ENCODE results near the gene ESF1.
"Not testable (repeated sequence)": the region's sequence is repeated elsewhere in the genome, so short reads cannot be mapped to it uniquely, and the experiment has no call there.

Gene ESF1

DNA sequence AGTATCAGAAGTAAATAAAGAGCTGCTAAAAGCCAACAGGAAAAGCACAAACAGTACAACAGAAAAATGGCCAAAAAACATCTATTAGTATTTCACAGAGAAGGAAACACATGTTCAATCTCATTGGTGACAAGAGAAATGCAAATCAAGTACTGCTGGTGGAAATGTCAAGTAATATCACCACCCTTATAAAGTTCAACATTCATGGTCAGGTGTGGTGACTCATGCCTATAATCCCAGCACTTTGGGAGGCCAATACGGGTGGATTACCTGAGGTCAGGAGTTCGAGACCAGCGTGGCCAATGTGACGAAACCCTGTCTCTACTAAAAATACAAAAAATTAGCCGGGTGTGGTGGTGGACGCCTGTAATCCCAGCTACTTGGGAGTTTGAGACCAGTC, 42.8 kb downstream of the ESF1 start:
- DNase-seq (ENCODE audit: extremely low spot score): no peak
- TF ChIP-seq, protein P1, sequence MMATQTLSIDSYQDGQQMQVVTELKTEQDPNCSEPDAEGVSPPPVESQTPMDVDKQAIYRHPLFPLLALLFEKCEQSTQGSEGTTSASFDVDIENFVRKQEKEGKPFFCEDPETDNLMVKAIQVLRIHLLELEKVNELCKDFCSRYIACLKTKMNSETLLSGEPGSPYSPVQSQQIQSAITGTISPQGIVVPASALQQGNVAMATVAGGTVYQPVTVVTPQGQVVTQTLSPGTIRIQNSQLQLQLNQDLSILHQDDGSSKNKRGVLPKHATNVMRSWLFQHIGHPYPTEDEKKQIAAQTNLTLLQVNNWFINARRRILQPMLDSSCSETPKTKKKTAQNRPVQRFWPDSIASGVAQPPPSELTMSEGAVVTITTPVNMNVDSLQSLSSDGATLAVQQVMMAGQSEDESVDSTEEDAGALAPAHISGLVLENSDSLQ (IDR thresholded peaks at IDR 0.05): no peak
- no peak for TF ChIP-seq LEF1 (IDR thresholded peaks at IDR 0.05; ENCODE audit: borderline replicate concordance)
- no peak for TF ChIP-seq SP1 (IDR thresholded peaks at IDR 0.05)
- TF ChIP-seq ZNF384 (IDR thresholded peaks at IDR 0.05): no peak
- no peak for TF ChIP-seq FOXK2 (IDR thresholded peaks at IDR 0.05)
- no peak for TF ChIP-seq CTBP1 (IDR thresholded peaks at IDR 0.05; ENCODE audit: borderline replicate concordance)
- TF ChIP-seq ELF4 (IDR thresholded peaks at IDR 0.05): no peak
- no peak for TF ChIP-seq FOXM1 (IDR thresholded peaks at IDR 0.05; ENCODE audit: borderline replicate concordance)
- no peak for TF ChIP-seq SUZ12 (IDR thresholded peaks at IDR 0.05)
- TF ChIP-seq FOXA1 (IDR thresholded peaks at IDR 0.05): no peak
- no peak for TF ChIP-seq HDGF (IDR thresholded peaks at IDR 0.05; ENCODE audit: borderline replicate concordance)
- no peak for TF ChIP-seq NFRKB (IDR thresholded peaks at IDR 0.05)
- no peak for TF ChIP-seq L3MBTL2 (conservative IDR thresholded peaks at IDR 0.05)
- no peak for TF ChIP-seq TARDBP (IDR thresholded peaks at IDR 0.05)
- TF ChIP-seq BHLHE40 (IDR thresholded peaks at IDR 0.05; ENCODE audit: borderline replicate concordance): no peak
- POLR2A ChIA-PET: no interaction called here
- CTCF ChIA-PET: no interaction called here

DNA sequence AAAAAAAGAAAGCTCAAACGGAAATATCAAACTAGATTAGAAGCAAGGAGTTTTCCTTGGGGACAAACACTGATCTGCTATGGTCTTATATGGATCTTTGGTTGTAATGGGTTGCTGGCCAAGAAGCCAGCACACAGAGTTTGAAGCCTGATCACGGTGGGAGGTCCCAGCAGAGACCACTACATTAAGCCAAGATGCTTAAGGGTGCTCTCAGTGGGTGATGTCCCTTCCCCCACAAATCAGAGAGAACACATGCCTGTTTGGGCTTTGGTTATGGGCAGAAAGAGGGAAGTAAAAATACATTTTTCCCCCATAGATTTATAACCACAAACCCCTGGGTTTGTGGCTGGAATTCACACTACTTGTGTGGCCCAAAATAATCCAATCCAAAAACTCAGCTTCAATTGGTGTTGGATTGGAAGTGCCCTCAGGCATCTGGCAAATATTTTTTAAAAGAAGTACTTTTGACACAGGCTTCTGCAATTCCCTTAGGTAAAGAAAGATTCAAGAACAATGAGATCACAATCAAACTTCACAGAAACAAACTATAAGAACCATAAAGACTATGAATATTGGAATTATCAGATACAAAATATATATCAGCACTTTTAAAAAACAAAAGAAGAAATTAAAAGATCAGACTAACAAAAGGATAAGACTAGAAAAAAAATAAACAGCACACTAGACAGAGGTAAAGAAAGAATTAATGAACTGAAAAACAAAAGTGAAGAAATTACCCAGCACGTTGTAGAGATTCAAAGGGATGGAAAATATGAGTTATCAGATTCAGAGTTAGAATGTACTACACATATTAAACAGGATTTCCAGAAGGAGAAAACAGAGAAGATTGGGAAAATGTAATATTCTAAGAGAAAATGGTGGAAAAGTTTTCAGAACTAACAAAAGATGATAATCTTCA, 44.7 kb downstream of the ESF1 start:
- CTCF ChIA-PET: no interaction called here
- POLR2A ChIA-PET: no interaction called here
- no peak for DNase-seq (ENCODE audit: extremely low spot score)
- no peak for TF ChIP-seq NFRKB (IDR thresholded peaks at IDR 0.05)
- no peak for TF ChIP-seq LEF1 (IDR thresholded peaks at IDR 0.05; ENCODE audit: borderline replicate concordance)
- no peak for TF ChIP-seq ARNT (IDR thresholded peaks at IDR 0.05)
- no peak for TF ChIP-seq SUZ12 (IDR thresholded peaks at IDR 0.05)
- no peak for TF ChIP-seq HDGF (IDR thresholded peaks at IDR 0.05; ENCODE audit: borderline replicate concordance)
- TF ChIP-seq FOXK2 (IDR thresholded peaks at IDR 0.05): no peak

DNA sequence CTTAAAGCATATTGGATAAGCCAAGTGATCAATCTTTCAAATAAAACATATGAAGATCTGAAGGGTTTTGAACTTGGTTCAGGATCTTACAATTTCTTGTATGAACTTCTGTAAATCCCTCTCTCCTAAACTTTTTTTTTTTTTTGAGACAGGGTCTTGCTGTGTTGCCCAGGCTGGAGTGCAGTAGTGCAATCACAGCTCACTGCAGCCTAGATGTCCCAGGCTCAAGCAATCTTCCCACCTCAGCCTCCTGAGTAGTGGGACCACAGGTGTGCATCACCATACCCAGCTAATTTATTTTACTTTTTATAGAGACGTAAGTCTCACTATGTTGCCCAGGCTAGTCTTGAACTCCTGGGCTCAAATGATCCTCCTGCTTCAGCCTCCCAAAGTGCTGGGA, 46.5 kb downstream of the ESF1 start:
- DNase-seq (ENCODE audit: extremely low spot score); POLR2A ChIA-PET; CTCF ChIA-PET: not testable (repeated sequence)

DNA sequence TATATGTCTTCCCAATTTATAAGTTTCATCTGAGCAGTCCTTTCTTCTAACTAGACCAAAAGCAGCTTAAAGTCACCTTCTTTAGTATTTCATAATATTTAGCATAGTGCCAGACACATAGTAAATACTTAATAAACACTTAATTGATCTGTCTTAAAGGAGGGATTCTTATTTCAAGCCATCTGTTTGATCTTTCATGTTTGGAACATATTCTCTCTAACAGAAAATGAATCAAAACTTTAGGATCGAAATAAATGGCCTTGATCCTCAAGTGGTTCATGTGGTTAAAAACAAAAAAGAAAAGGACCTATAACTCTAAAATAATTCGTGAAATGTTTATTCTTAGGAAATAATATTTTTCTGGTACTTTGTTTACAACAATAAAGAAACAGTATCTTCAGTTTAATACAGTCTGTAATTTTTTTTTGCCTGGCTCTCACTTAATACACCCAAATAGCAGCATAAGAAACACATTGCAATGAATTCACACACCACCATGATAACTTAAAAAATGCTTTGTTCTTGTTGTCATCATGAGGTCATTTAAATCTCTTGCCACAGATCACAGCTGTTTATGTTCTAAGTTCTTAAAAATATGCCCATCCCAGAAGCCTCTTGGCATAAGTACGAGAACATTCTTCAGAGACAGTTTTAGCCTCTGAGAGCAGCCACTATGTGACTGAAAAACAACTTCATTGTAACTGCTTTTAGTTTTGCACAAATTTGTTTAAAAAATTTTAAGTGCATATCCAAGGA, 48.1 kb downstream of the ESF1 start:
- POLR2A ChIA-PET: no interaction called here
- TF ChIP-seq FOXK2 (IDR thresholded peaks at IDR 0.05): no peak
- no peak for TF ChIP-seq ZNF384 (IDR thresholded peaks at IDR 0.05)
- TF ChIP-seq SP1 (IDR thresholded peaks at IDR 0.05): no peak
- no peak for TF ChIP-seq FOXA1 (IDR thresholded peaks at IDR 0.05)
- TF ChIP-seq L3MBTL2 (conservative IDR thresholded peaks at IDR 0.05): no peak
- TF ChIP-seq, protein P1 (IDR thresholded peaks at IDR 0.05): no peak
- TF ChIP-seq SUZ12 (IDR thresholded peaks at IDR 0.05): no peak
- no peak for TF ChIP-seq TARDBP (IDR thresholded peaks at IDR 0.05)
- no peak for TF ChIP-seq HDGF (IDR thresholded peaks at IDR 0.05; ENCODE audit: borderline replicate concordance)
- TF ChIP-seq ELF4 (IDR thresholded peaks at IDR 0.05): no peak
- no peak for TF ChIP-seq CTBP1 (IDR thresholded peaks at IDR 0.05; ENCODE audit: borderline replicate concordance)
- CTCF ChIA-PET: interaction anchor here (0.7 kb wide), 1 partner anchor 14 kb away, joined by 3 read pairs; no protein-coding TSS in a partner anchor
- no peak for DNase-seq (ENCODE audit: extremely low spot score)

DNA sequence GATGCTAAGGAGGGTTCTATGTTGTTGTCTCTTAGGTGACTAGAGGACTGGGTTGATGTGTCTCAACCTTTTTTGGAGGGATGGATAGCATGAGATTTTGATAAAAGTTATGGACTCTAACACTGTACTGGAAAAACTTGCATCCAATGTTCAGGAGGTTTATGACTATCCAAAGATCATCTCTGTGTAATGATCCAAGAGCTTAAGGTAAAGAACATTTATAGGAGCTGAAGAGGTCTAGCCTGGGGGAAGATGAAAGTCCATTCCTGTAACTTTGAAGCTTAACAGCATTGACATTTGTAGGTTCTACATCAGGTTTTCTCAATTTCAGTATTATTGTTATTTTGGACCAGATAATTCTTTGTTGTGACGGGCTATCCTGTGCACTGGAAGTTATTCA, 48.9 kb downstream of the ESF1 start:
- ChIA-PET POLR2A (no interaction called here), CTCF (interaction anchor here (0.7 kb wide), 1 partner anchor 15 kb away, joined by 3 read pairs; no protein-coding TSS in a partner anchor)
- TF ChIP-seq HDGF (IDR thresholded peaks at IDR 0.05; ENCODE audit: borderline replicate concordance): no peak
- no peak for DNase-seq (ENCODE audit: extremely low spot score)

DNA sequence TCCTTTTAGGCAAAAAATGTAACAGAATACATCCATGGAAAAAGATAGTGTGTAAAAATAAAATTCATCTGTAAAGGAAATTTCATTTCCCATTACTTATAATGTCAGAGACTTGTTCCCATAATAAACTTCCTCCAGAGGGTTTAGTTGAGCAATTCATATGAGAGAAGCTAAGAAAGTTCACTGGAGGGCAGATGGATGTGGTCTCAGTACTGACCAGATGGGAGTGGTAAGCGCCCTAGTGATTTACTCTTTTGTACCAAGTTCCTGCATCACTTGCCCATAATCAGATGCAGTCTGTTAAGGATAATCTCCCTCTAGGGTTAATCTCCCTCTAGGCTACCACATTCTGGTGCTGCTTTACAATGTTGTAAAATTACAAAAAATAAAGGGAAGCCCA, 61.7 kb downstream of the ESF1 start:
- no peak for DNase-seq (ENCODE audit: extremely low spot score)
- ChIA-PET CTCF (interaction anchor here (0.5 kb wide), 1 partner anchor 89 kb away, joined by 3 read pairs; no protein-coding TSS in a partner anchor), POLR2A (no interaction called here)
- TF ChIP-seq NFRKB (IDR thresholded peaks at IDR 0.05): no peak
- no peak for TF ChIP-seq FOXK2 (IDR thresholded peaks at IDR 0.05)
- TF ChIP-seq FOXA1 (IDR thresholded peaks at IDR 0.05): no peak
- TF ChIP-seq CTBP1 (IDR thresholded peaks at IDR 0.05; ENCODE audit: borderline replicate concordance): no peak

DNA sequence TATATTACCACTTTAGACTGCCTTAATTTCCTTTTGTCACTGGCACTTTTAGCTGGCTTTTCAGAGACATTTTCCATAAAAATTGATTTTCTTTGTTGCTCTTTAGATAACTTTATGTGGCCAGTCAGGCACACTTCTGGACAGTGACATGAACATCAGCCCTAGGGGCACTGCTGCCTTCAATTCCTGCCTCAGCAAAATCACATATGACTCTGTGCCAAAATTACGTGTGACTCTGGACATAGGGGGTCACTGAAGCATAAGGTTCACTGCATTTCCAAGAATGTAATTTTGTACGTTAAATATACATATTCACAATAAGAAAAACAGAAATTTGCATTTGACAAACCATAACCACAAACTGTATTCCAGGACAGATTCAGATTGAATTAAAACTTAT, 66.5 kb downstream of the ESF1 start:
- no peak for DNase-seq (ENCODE audit: extremely low spot score)
- TF ChIP-seq FOXA1 (IDR thresholded peaks at IDR 0.05) (no peak), L3MBTL2 (conservative IDR thresholded peaks at IDR 0.05) (no peak)
- ChIA-PET POLR2A (no interaction called here), CTCF (no interaction called here)

Measured in HEK293T (cell line).